GM10266 (cell line): ENCODE data around the gene CCM2.

Experiments
- DNase-seq: peaks from one replicate; pipeline ENCODE4 v3.0.0; 2012; ENCODE audit errors: extremely low spot score
- TF ChIP-seq, protein P1 (sequence below): IDR thresholded peaks from 2 replicates; pipeline ENCODE4 v1.5.1; 2012; ENCODE audit warnings: mild to moderate bottlenecking, low read depth; ENCODE audit not compliant: control insufficient read depth, insufficient read depth; ENCODE audit errors: missing control alignments

CCM2 gene

GRCh38 chr7:45078125-45078681, 78.2 kb downstream of the CCM2 start:
- TF ChIP-seq, protein P1, sequence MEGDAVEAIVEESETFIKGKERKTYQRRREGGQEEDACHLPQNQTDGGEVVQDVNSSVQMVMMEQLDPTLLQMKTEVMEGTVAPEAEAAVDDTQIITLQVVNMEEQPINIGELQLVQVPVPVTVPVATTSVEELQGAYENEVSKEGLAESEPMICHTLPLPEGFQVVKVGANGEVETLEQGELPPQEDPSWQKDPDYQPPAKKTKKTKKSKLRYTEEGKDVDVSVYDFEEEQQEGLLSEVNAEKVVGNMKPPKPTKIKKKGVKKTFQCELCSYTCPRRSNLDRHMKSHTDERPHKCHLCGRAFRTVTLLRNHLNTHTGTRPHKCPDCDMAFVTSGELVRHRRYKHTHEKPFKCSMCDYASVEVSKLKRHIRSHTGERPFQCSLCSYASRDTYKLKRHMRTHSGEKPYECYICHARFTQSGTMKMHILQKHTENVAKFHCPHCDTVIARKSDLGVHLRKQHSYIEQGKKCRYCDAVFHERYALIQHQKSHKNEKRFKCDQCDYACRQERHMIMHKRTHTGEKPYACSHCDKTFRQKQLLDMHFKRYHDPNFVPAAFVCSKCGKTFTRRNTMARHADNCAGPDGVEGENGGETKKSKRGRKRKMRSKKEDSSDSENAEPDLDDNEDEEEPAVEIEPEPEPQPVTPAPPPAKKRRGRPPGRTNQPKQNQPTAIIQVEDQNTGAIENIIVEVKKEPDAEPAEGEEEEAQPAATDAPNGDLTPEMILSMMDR = peak; percentile 12
- DNase-seq = no peak

GRCh38 chr7:45080265-45080957, 80.4 kb downstream of the CCM2 start:
- DNase-seq = no peak
- TF ChIP-seq, protein P1 = no peak

DNA sequence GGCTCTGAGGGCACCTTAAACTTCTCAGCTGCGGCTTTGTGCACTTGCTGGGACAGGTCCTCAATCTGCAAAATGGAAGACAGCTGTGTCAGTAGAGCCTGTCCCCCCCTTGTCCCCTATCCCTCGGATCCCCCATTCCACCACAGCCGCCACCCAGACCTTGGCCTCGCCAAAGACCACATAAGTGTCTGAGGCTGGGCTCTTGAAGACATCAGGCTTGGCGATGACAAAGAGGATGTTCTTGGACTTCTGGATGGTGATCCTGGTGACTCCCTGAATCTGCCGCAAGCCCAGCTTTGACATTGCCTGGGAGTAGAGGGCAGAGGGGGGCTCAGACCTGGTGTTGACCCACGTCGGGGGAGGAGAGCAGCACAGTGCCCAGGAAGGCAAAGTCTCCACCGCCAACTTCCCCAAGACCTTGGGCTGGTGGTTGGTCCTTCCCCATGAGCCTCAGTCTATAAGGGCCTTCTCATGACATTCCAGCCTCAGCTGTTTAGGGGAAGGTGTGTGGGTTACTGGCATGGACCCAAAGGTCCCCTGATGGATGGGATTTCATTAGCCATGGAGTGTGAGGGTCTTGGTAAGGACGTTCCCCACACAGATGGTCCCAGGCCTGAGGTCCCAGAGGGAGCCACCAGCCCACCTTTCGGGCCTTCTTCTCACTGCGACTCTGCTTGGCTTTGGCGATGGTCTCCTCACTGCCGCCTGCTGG, 81.1 kb downstream of the CCM2 start:
- TF ChIP-seq, protein P1 = no peak
- DNase-seq = no peak

- TF ChIP-seq, protein P1 = no peak
- DNase-seq = no peak
Observed at GRCh38 chr7:45081670-45081974, 81.6 kb downstream of the CCM2 start.

DNA sequence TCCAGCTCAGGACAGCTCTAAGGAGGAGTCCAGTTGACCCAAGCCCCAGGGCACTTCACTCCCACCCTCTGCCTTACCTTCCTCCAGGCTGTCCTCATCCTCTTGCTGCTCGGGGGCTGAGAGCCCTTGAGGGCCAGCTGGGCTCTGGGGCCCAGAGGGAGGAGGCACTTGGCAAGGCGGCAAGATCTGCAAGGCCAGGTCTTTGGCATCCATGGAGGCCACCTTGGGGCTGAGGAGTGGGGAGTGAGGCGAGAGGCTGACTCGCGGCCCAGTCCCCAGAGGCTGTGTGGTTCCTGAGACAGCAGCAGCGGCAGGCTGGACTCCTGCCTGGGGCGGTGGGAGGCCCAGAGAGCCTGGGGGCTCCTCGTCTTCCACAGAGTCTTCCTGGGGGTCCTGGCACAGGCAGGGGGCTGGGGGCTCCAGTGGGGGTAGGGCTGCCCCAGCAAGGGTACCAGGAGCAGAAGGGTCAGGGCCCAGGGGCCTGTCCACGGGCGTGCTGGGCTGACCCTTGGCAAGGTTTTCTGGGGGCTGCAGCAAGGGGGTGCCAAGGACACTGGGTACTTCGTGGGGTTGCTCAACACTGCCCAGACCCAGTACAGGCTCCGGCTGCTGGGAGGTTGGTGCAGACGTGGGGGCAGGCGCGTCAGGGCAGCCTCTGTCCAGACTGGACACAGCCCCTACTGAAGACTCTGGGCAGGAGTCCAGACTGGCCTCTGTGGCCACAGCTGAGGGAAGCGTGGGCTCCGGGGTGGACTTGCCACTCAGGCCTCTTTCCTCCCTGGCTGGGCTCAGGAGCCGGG, 82.2 kb downstream of the CCM2 start:
- DNase-seq = no peak
- TF ChIP-seq, protein P1 = no peak

GRCh38 chr7:45082831-45083331, 82.9 kb downstream of the CCM2 start:
- DNase-seq = no peak
- TF ChIP-seq, protein P1 = no peak

DNA sequence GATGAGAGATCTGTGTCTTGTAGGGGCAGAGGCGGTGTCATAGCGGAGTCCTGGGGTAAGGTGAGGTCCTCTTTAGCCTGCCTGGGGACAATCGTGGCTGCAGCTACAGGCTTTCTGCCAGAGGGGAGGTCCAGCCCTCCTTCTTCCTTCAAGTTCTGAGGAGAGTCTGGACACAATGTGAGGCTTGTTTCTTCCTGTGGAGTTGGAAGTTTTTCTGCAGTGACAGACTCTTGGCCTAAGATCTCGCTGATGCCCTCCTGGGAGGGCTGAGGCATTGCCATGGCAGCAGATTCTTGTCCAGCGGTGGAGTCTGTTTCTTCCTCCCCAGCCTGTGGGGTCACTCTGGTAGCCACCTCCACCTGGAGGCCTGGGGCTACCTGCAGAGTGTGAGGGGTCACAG, 84.3 kb downstream of the CCM2 start:
- DNase-seq = no peak
- TF ChIP-seq, protein P1 = no peak
